HepG2 (cell line): ENCODE results near the gene SMIM36. TPM values are rescaled to one million over a fixed set of nuclear protein-coding genes. Genes with fewer than 3 reads are reported as not detected.

Experiments used
- CBX2 ChIP-seq, 2 experiments: fragments of 200-600 bp in 1 of 2; sonication (generic); formaldehyde crosslinking in 1 of 2; IDR thresholded peaks; 2 replicates each; pipeline versions ENCODE4 v1.7.0 to v1.8.1; 2018 to 2022; ENCODE audit warnings: low read depth in 2 of 2, low read length in 1 of 2, mild to moderate bottlenecking in 1 of 2, missing genetic modification reagents in 1 of 2
- KLF9 ChIP-seq: IDR thresholded peaks from 2 replicates; pipeline ENCODE4 v1.6.1; 2016; ENCODE audit warnings: low read depth
- MAZ ChIP-seq, 2 experiments: sonication (generic) in 1 of 2; formaldehyde crosslinking in 1 of 2; IDR thresholded peaks; 2 replicates each; pipeline versions ENCODE4 v1.5.0 to v1.6.1; 2012 to 2020; ENCODE audit warnings: low read depth in 2 of 2, mild to moderate bottlenecking in 2 of 2, borderline replicate concordance in 1 of 2, improper control_type of control experiment in 1 of 2, low read length in 1 of 2, missing genetic modification reagents in 1 of 2, moderate library complexity in 1 of 2
- RERE ChIP-seq: IDR thresholded peaks from 2 replicates; pipeline ENCODE4 v1.6.1; 2016; ENCODE audit warnings: low read depth, missing genetic modification reagents, missing compliant biosample characterization
- SNAI1 ChIP-seq: sonication (generic); formaldehyde crosslinking; IDR thresholded peaks from 2 replicates; pipeline ENCODE4 v1.5.0; 2020; ENCODE audit warnings: mild to moderate bottlenecking, missing genetic modification reagents, borderline replicate concordance
- SNAPC4 ChIP-seq: sonication (generic); formaldehyde crosslinking; IDR thresholded peaks from 2 replicates; pipeline ENCODE4 v1.4.0; 2020; ENCODE audit warnings: mild to moderate bottlenecking, missing genetic modification reagents
- TRIM22 ChIP-seq: fragments of 450-650 bp; IDR thresholded peaks from 2 replicates; pipeline ENCODE4 v1.6.1; 2017
- ZBTB3 ChIP-seq: sonication (generic); formaldehyde crosslinking; IDR thresholded peaks from 2 replicates; pipeline ENCODE4 v1.4.0; 2020; ENCODE audit warnings: low read depth, mild to moderate bottlenecking, moderate library complexity, missing genetic modification reagents, borderline replicate concordance
- ZFP36L1 ChIP-seq: sonication (generic); formaldehyde crosslinking; IDR thresholded peaks from 2 replicates; pipeline ENCODE4 v1.8.0; 2022; ENCODE audit warnings: mild to moderate bottlenecking, missing genetic modification reagents, moderate library complexity
- ZNF225 ChIP-seq: sonication (generic); formaldehyde crosslinking; IDR thresholded peaks from 2 replicates; pipeline ENCODE4 v1.4.0; 2020; ENCODE audit warnings: mild to moderate bottlenecking, missing genetic modification reagents
- ZNF232 ChIP-seq: sonication (generic); formaldehyde crosslinking; IDR thresholded peaks from 2 replicates; pipeline ENCODE4 v1.4.0; 2020; ENCODE audit warnings: missing genetic modification reagents, borderline replicate concordance
- ZNF337 ChIP-seq: sonication (generic); formaldehyde crosslinking; IDR thresholded peaks from 2 replicates; pipeline ENCODE4 v1.5.1; 2020; ENCODE audit warnings: missing genetic modification reagents, low read depth, mild to moderate bottlenecking, borderline replicate concordance
- ZNF605 ChIP-seq: sonication (generic); formaldehyde crosslinking; IDR thresholded peaks from 2 replicates; pipeline ENCODE4 v1.8.0; 2022; ENCODE audit warnings: mild to moderate bottlenecking, missing genetic modification reagents
- ZNF761 ChIP-seq: sonication (generic); formaldehyde crosslinking; conservative IDR thresholded peaks from 2 replicates; pipeline ENCODE4 v1.4.0; 2020; ENCODE audit warnings: mild to moderate bottlenecking, missing genetic modification reagents
- polyA plus RNA-seq, 8 experiments: library from polyadenylated mRNA; depleted of rRNA in 3 of 8; stranded (reverse) in 7 of 8; unstranded in 1 of 8; fragments of >200 nt; fragmentation: Illumina TruSeq in 4 of 8; extraction: Trizol in 4 of 8; gene quantifications; 2 replicates each; pipeline versions ENCODE4 v1.2.1 to v1.2.3, GENCODE V29; 2011 to 2016; ENCODE audit warnings: low read depth in 4 of 8, missing spikeins in 1 of 8, mixed read lengths in 1 of 8; ENCODE audit not compliant: insufficient read depth in 1 of 8
- total RNA-seq, 5 experiments: library from RNA; depleted of rRNA; stranded (reverse); fragments of >200 nt; fragmentation: Illumina TruSeq; extraction: Trizol; gene quantifications; 2 replicates each; pipeline ENCODE4 v1.2.3, GENCODE V29; 2016; ENCODE audit warnings: low read depth in 1 of 5

The SMIM36 gene
- total and polyA plus RNA-seq, 2 of the 13 experiments (the other 11 are each of a cell fraction or from before 2014, with no cell fraction given): not detected

- TF ChIP-seq ZBTB3 (CRISPR knock-in tag): no peak
- TF ChIP-seq RERE (CRISPR knock-in tag): no peak
- TF ChIP-seq ZNF761: 0 out of 2 replicates have a peak, but pooled peaks have one; percentile 20
- 0 out of 2 replicates have a peak, but pooled peaks have one; percentile 11 for TF ChIP-seq SNAI1 (CRISPR knock-in tag)
- no peak for TF ChIP-seq ZFP36L1 (CRISPR knock-in tag)
- TF ChIP-seq KLF9 (CRISPR knock-in tag): no peak
- peak; percentile 8; the same call in 1 of the 2 replicates for TF ChIP-seq ZNF232 (CRISPR knock-in tag)
- peak; percentile 92 for TF ChIP-seq ZNF605 (CRISPR knock-in tag)
- TF ChIP-seq TRIM22: no peak
- TF ChIP-seq ZNF337: 0 out of 2 replicates have a peak, but pooled peaks have one; percentile 69
- no peak for TF ChIP-seq CBX2 (IDR thresholded peaks at IDR 0.05; ENCODE audit: low read depth, low read length)
- TF ChIP-seq CBX2 (CRISPR knock-in tag; IDR thresholded peaks at IDR 0.05; ENCODE audit: low read depth): peak; percentile 49; the same call in 1 of the 2 replicates
- TF ChIP-seq MAZ (IDR thresholded peaks at IDR 0.05; ENCODE audit: borderline replicate concordance, low read depth, low read length): no peak
- peak; percentile 45; the same call in 1 of the 2 replicates for TF ChIP-seq MAZ (CRISPR knock-in tag; IDR thresholded peaks at IDR 0.05; ENCODE audit: low read depth)
- no peak for TF ChIP-seq SNAPC4
- no peak for TF ChIP-seq ZNF225
Measured at GRCh38 chr17:55444471-55445441, 66.5 kb downstream of the SMIM36 start (continued).
